ENCODE data around the gene CCIN.

Gene CCIN

DNA sequence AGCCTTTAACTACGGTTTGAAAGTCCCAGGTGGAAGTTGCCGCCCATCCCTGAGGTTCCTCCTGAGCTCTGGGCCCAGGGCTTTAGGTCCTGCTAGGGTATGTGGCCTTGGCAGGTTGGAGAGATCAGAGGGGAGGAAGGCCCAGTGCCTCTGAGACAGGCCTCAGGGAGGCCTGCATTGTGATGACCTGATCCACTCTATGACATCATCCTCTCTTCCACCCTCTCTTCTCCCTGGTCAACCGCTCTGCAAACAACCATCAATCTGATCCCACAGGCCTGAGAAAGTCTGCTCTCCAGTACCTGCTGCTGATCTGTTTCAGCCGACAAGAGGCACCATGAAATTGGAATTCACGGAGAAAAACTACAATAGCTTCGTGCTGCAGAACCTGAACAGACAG, at the start of gene CCIN:
CCIN (plus strand) TSS at position 223 of the 400 bp plus-strand sequence; CDS start at position 338, 115 bp downstream.
- TF ChIP-seq, protein P1, sequence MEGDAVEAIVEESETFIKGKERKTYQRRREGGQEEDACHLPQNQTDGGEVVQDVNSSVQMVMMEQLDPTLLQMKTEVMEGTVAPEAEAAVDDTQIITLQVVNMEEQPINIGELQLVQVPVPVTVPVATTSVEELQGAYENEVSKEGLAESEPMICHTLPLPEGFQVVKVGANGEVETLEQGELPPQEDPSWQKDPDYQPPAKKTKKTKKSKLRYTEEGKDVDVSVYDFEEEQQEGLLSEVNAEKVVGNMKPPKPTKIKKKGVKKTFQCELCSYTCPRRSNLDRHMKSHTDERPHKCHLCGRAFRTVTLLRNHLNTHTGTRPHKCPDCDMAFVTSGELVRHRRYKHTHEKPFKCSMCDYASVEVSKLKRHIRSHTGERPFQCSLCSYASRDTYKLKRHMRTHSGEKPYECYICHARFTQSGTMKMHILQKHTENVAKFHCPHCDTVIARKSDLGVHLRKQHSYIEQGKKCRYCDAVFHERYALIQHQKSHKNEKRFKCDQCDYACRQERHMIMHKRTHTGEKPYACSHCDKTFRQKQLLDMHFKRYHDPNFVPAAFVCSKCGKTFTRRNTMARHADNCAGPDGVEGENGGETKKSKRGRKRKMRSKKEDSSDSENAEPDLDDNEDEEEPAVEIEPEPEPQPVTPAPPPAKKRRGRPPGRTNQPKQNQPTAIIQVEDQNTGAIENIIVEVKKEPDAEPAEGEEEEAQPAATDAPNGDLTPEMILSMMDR (IDR thresholded peaks at IDR 0.05; ENCODE audit: borderline replicate concordance, control extremely low read depth, extremely low read depth, insufficient read depth, missing control alignments) = no peak
- no peak for DNase-seq (ENCODE audit: low spot score)
- in situ Hi-C loops (cut with MboI; ENCODE audit: low sequenced_read_pairs, unreplicated experiment) = loop anchor here (5.0 kb wide), 1 partner anchor 67 kb away; no protein-coding TSS in a partner anchor

DNA sequence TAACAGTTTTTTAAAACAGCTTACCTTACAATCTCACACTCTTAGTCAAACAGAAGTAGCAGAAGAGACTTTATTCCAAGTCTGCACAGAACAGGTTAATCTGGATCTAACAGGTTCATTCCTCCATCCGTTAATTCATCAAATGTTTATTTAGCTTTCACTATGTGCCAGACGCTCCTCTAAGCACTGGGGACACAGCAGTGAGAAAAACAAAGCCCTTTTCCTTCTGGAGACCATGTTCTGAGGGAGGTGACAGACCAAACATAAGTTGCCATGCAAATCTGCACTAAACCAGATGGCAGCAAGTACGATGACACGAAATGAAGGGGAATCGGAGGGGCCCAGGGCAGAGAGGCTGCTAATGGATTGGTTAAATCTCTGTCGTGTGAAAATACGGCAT, 49.7 kb upstream of the CCIN start:
- TF ChIP-seq, protein P1 (IDR thresholded peaks at IDR 0.05; ENCODE audit: borderline replicate concordance, control extremely low read depth, extremely low read depth, insufficient read depth, missing control alignments) = no peak
- in situ Hi-C loops (cut with MboI; ENCODE audit: low sequenced_read_pairs, unreplicated experiment) = no loop called here
- DNase-seq (ENCODE audit: low spot score) = no peak

DNA sequence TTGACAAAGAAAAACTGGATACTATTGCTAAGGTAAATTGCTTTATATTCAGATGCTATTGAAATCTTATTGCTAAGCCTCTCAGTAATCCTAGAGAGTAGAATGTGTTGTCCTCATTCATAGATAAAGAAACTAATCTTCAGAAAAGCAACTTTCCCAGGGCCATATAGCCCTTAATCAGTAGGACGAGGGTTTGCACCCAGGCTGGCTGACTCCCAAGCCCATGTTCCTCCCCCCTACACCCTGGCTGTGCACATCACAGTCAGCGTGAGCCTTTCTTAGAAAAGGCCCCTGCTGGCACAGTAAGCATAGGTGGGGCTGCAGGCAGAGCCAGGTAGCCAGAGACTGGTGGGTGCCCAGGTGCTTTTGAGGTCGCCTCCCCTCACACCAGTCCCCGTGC, 48.5 kb upstream of the CCIN start:
- in situ Hi-C loops (cut with MboI; ENCODE audit: low sequenced_read_pairs, unreplicated experiment) = no loop called here
- no peak for DNase-seq (ENCODE audit: low spot score)
- TF ChIP-seq, protein P1 (IDR thresholded peaks at IDR 0.05; ENCODE audit: borderline replicate concordance, control extremely low read depth, extremely low read depth, insufficient read depth, missing control alignments) = no peak

DNA sequence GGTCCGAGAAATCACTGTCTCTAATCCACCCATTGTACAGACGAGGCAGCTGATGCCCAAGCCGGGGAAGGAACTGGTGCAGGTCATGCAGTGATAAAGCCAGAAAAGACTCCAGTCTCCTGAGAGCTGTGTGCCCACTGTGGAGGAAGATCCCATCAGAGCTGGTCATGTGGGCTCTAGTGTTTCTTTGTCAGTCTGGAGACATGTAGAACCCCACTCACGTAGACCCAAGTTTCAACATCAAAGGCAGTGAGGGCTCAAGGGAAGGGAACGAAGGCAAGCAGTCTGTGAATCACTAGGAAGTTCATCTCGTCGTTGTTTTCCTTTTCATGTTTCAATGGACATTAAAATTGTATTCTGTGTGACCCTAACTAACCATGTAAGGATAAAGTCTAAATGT, 47.2 kb upstream of the CCIN start:
- TF ChIP-seq, protein P1 (IDR thresholded peaks at IDR 0.05; ENCODE audit: borderline replicate concordance, control extremely low read depth, extremely low read depth, insufficient read depth, missing control alignments) = no peak
- in situ Hi-C loops (cut with MboI; ENCODE audit: low sequenced_read_pairs, unreplicated experiment) = no loop called here
- DNase-seq (ENCODE audit: low spot score) = no peak

DNA sequence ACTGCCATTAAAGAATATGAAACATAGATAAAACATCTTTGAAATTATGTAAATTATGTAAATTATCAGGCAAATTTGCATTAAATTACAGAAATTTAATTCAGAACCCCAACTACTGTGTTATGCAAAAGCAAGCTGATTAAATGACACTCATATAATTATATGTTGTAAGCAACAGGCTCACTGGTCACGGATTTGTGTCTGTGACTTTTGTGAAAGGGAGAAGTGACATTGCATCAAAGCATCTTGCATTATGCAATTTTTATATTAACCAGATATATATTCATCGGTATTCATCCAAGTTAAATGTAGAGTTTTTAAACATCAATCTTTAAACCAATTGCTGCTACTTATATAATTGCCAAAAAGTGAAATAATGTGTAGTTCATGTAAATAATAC, 45.7 kb upstream of the CCIN start:
- in situ Hi-C loops (cut with MboI; ENCODE audit: low sequenced_read_pairs, unreplicated experiment) = no loop called here
- DNase-seq (ENCODE audit: low spot score) = no peak
- TF ChIP-seq, protein P1 (IDR thresholded peaks at IDR 0.05; ENCODE audit: borderline replicate concordance, control extremely low read depth, extremely low read depth, insufficient read depth, missing control alignments) = no peak

DNA sequence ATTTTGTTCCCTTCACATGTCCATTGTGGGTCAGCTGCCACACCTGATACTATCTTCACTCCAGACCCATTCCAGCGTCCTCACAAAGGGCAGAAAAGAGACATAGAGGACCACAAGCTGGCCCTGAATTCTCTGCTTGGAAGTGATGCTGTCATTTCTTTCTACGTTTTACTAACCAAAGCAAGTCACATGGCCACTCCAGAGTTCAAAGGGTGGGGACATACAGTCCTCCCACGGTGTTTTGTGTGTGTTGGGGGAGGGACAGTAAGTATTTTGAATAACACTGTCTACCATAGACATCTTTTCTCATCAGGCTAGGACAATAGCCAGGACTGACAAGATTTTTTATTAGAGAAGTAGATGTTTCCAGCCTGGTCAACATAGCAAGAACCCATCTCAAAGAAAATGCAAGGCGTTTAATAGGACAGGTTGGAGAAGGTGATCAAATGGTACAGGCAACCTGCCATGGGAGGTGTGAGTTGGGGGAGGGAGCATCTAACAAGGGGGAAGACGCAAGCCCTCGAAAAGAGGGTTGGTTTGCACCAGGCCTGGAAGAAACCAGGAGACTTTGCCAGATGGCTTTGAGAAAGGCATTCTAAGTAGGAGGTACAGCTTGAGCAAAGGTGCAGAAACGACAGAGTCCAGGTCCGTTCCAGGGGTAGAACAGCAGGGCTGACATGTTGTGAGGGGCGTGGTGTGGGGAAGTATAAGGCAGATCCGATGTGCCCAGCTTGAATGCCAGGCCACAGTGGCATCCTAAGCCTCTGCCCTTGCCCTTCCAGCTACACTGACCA, 43.9 kb upstream of the CCIN start:
- in situ Hi-C loops (cut with MboI; ENCODE audit: low sequenced_read_pairs, unreplicated experiment) = no loop called here
- TF ChIP-seq, protein P1 (IDR thresholded peaks at IDR 0.05; ENCODE audit: borderline replicate concordance, control extremely low read depth, extremely low read depth, insufficient read depth, missing control alignments) = no peak

More for the DNA sequence above, 43.9 kb upstream of the CCIN start:
- no peak for DNase-seq (ENCODE audit: low spot score)
